HG02623 (cell line): Measurements from ENCODE around the gene ITPRIP.

Source experiments
- ATAC-seq: cut with Tn5 transposase; IDR thresholded peaks from one replicate; pipeline ENCODE4 v1.9.1; 2021; ENCODE audit warnings: moderate library complexity; ENCODE audit not compliant: unreplicated experiment

ITPRIP gene

GRCh38 chr10:104342941-104343411, 4.7 kb upstream of the ITPRIP start:
- no peak for ATAC-seq

- ATAC-seq: no peak
These were observed 2.4 kb upstream of the ITPRIP start for GRCh38 chr10:104340641-104341040.

GRCh38 chr10:104340111-104340526, 1.9 kb upstream of the ITPRIP start:
- ATAC-seq: no peak

GRCh38 chr10:104339469-104340110, 1.3 kb upstream of the ITPRIP start:
- no peak for ATAC-seq

GRCh38 chr10:104337521-104337984, 712 bp downstream of the ITPRIP start:
- peak; percentile 38 for ATAC-seq

- ATAC-seq: peak; percentile 24
These were observed 1.3 kb downstream of the ITPRIP start for GRCh38 chr10:104336821-104337467.

GRCh38 chr10:104334965-104335650, 3.2 kb downstream of the ITPRIP start:
- no peak for ATAC-seq

- no peak for ATAC-seq
These were observed 3.7 kb downstream of the ITPRIP start for GRCh38 chr10:104334561-104334960.

GRCh38 chr10:104333728-104334373, 4.4 kb downstream of the ITPRIP start:
- ATAC-seq: no peak

- no peak for ATAC-seq
These were observed 5.1 kb downstream of the ITPRIP start for GRCh38 chr10:104333032-104333727.

- no peak for ATAC-seq
These were observed 5.8 kb downstream of the ITPRIP start for GRCh38 chr10:104332243-104333031.

GRCh38 chr10:104331208-104331838, 6.9 kb downstream of the ITPRIP start:
- ATAC-seq: no peak

GRCh38 chr10:104330168-104331110, 7.8 kb downstream of the ITPRIP start:
- ATAC-seq: no peak

GRCh38 chr10:104329735-104330134, 8.5 kb downstream of the ITPRIP start:
- ATAC-seq: no peak

GRCh38 chr10:104328896-104329710, 9.2 kb downstream of the ITPRIP start:
- peak; percentile 43 for ATAC-seq

- no peak for ATAC-seq
These were observed 9.7 kb downstream of the ITPRIP start for GRCh38 chr10:104328646-104328895.

GRCh38 chr10:104327745-104328645, 10.3 kb downstream of the ITPRIP start:
- no peak for ATAC-seq
